ENCODE measurements around the gene SMG1.
"Not testable (repeated sequence)": the region's sequence is repeated elsewhere in the genome, so short reads cannot be mapped to it uniquely, and the experiment has no call there.

DNA sequence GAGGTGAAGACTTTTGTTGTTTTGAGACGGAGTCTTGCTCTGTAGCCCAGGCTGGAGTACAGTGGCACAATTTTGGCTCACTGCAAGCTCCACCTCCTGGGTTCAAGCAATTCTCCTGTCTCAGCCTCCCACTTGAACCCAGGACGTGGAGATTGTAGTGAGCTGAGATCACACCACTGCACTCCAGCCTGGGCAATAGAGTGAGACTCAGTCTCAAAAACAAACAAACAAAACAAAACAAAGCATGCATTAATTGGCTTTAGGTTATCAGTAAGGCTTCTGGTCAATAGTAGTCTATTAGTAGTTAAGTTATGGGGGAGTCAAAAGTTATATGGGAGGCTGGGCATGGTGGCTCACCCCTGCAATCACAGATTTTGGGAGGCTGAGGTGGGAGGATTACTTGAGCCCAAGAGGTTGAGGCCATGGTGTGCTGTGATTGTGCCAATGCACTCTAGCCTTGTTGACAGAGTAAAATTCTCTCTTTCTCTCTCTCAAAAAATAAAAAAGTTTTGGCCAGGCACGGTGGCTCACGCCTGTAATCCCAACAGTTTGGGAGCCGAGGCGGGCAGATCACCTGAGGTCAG lies 30.5 kb upstream of the SMG1 start:
- TF ChIP-seq EZH2 (IDR thresholded peaks at IDR 0.05; ENCODE audit: borderline replicate concordance, low read depth, low read length, severe bottlenecking); CTCF (IDR thresholded peaks at IDR 0.05; ENCODE audit: borderline replicate concordance, extremely low read depth, low read length, poor library complexity, severe bottlenecking): not testable (repeated sequence)

Measured in DND-41 (cell line).